Astrocyte (in vitro differentiated cells and primary cell): ENCODE data around the gene SLC36A2. TPM values are rescaled to one million over a fixed set of nuclear protein-coding genes. Genes with fewer than 3 reads are reported as not detected.

Experiments used
- DNase-seq: peaks from one replicate; pipeline ENCODE4 v3.0.0-alpha.2; 2010; ENCODE audit warnings: low read depth
- FAIRE-seq: peaks from 2 replicates; lab custom pipeline; 2011; peaks lifted over from hg19 to GRCh38; lab: Jason Lieb, UNC
- H2AFZ ChIP-seq: 2 replicates; pipeline ENCODE4 v1.6.0; 2012; ENCODE audit warnings: low read depth, low read length, inconsistent platforms
- H3K27ac ChIP-seq: 2 replicates; pipeline ENCODE4 v1.5.1; 2011; ENCODE audit warnings: low read depth, low read length, inconsistent platforms
- H3K27me3 ChIP-seq: 2 replicates; pipeline ENCODE4 v1.6.0; 2011; ENCODE audit warnings: low read length, inconsistent platforms; ENCODE audit not compliant: insufficient read depth
- H3K36me3 ChIP-seq: 2 replicates; pipeline ENCODE4 v1.5.1; 2011; ENCODE audit warnings: low read length, inconsistent platforms; ENCODE audit not compliant: insufficient read depth
- H3K4me1 ChIP-seq: 2 replicates; pipeline ENCODE4 v1.5.1; 2011; ENCODE audit warnings: low read length, inconsistent platforms; ENCODE audit not compliant: insufficient read depth
- H3K4me2 ChIP-seq: 2 replicates; pipeline ENCODE4 v1.6.0; 2012; ENCODE audit warnings: low read length, inconsistent platforms
- H3K4me3 ChIP-seq: 2 replicates; pipeline ENCODE4 v1.5.1; 2011; ENCODE audit warnings: low read depth, mild to moderate bottlenecking, low read length, inconsistent platforms; ENCODE audit not compliant: insufficient read depth
- H3K79me2 ChIP-seq: 2 replicates; pipeline ENCODE4 v1.6.0; 2012; ENCODE audit warnings: mild to moderate bottlenecking, low read length, inconsistent platforms; ENCODE audit not compliant: insufficient read depth
- H3K9ac ChIP-seq: 2 replicates; pipeline ENCODE4 v1.6.0; 2012; ENCODE audit warnings: mild to moderate bottlenecking, low read length, inconsistent platforms
- H3K9me3 ChIP-seq: 2 replicates; pipeline ENCODE4 v1.5.1; 2012; ENCODE audit warnings: low read depth, mild to moderate bottlenecking, low read length, inconsistent platforms; ENCODE audit not compliant: insufficient read depth
- H4K20me1 ChIP-seq: 2 replicates; pipeline ENCODE4 v1.6.0; 2012; ENCODE audit warnings: low read length, inconsistent platforms; ENCODE audit not compliant: insufficient read depth
- H3K27ac Mint-ChIP-seq: one replicate; pipeline ENCODE4 v1.8.0; 2021; ENCODE audit warnings: mild to moderate bottlenecking, mixed read lengths; ENCODE audit not compliant: unreplicated experiment
- H3K27me3 Mint-ChIP-seq: one replicate; pipeline ENCODE4 v1.8.0; 2021; ENCODE audit warnings: low read depth, mixed read lengths; ENCODE audit not compliant: unreplicated experiment
- H3K36me3 Mint-ChIP-seq: one replicate; pipeline ENCODE4 v1.8.0; 2021; ENCODE audit warnings: low read depth, mixed read lengths; ENCODE audit not compliant: unreplicated experiment
- H3K4me1 Mint-ChIP-seq: one replicate; pipeline ENCODE4 v1.8.0; 2021; ENCODE audit warnings: low read depth, mixed read lengths; ENCODE audit not compliant: unreplicated experiment
- H3K4me3 Mint-ChIP-seq: one replicate; pipeline ENCODE4 v1.8.0; 2021; ENCODE audit warnings: mild to moderate bottlenecking, moderate library complexity, mixed read lengths; ENCODE audit not compliant: unreplicated experiment
- H3K9me3 Mint-ChIP-seq: one replicate; pipeline ENCODE4 v1.8.0; 2021; ENCODE audit warnings: mild to moderate bottlenecking, mixed read lengths; ENCODE audit not compliant: unreplicated experiment
- EZH2 ChIP-seq: IDR thresholded peaks from 2 replicates; pipeline ENCODE4 v1.6.1; 2012; ENCODE audit warnings: mild to moderate bottlenecking, low read length, inconsistent platforms; ENCODE audit not compliant: insufficient read depth
- total RNA-seq: library from RNA; stranded (reverse); gene quantifications from 2 replicates; pipeline ENCODE4 v1.2.1, GENCODE V29; 2021
- TF ChIP-seq, protein P1 (sequence below): IDR thresholded peaks from 2 replicates; pipeline ENCODE4 v1.5.1; 2011; ENCODE audit warnings: low read depth, mild to moderate bottlenecking, inconsistent platforms, low read length, moderate library complexity; ENCODE audit not compliant: insufficient read depth

SLC36A2 gene
- total RNA-seq, 1 donor from 2014 or later: not detected

DNA sequence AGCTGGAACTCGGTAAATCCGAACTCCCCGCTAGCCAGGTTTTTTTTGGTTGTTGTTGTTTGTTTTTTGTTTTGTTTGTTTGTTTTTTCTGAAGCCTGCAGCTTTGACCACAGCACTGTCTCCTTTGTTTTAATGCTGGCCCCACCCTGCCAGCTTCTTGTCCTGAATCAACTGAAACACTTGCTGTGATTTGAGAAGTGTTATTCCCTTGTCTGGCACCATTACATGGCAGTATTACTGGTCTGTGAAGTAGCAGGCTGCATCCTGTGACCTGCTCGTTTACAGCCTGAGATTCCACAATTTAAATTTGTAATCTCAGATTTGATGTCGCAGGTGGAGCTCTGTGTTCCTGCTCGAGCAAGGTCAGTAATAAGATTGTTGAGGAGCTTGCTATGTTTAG lies 1.4 kb upstream of the SLC36A2 start:
- H2AFZ ChIP-seq: no peak overlapping the region
- no peaks in the 10 kb centered on the region for H4K20me1 ChIP-seq
- no peak overlapping the region for H3K9ac ChIP-seq
- no peak overlapping the region for H3K4me3 Mint-ChIP-seq
- H3K27me3 ChIP-seq: peaks cover 8% of the 10 kb centered on the region
- no peak for DNase-seq
- no peaks in the 10 kb centered on the region for H3K79me2 ChIP-seq
- TF ChIP-seq EZH2: no peak
- TF ChIP-seq, protein P1, sequence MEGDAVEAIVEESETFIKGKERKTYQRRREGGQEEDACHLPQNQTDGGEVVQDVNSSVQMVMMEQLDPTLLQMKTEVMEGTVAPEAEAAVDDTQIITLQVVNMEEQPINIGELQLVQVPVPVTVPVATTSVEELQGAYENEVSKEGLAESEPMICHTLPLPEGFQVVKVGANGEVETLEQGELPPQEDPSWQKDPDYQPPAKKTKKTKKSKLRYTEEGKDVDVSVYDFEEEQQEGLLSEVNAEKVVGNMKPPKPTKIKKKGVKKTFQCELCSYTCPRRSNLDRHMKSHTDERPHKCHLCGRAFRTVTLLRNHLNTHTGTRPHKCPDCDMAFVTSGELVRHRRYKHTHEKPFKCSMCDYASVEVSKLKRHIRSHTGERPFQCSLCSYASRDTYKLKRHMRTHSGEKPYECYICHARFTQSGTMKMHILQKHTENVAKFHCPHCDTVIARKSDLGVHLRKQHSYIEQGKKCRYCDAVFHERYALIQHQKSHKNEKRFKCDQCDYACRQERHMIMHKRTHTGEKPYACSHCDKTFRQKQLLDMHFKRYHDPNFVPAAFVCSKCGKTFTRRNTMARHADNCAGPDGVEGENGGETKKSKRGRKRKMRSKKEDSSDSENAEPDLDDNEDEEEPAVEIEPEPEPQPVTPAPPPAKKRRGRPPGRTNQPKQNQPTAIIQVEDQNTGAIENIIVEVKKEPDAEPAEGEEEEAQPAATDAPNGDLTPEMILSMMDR: no peak
- H3K4me1 ChIP-seq: no peaks in the 10 kb centered on the region
- H3K27ac ChIP-seq: no peak overlapping the region
- peaks cover 28% of the 10 kb centered on the region for H3K27me3 Mint-ChIP-seq
- FAIRE-seq: no peak
- no peaks in the 10 kb centered on the region for H3K36me3 ChIP-seq
- no peaks in the 10 kb centered on the region for H3K9me3 ChIP-seq
- H3K36me3 Mint-ChIP-seq: no peaks in the 10 kb centered on the region
- H3K9me3 Mint-ChIP-seq: no peaks in the 10 kb centered on the region
- no peak overlapping the region for H3K27ac Mint-ChIP-seq
- no peak overlapping the region for H3K4me3 ChIP-seq
- no peaks in the 10 kb centered on the region for H3K4me1 Mint-ChIP-seq
- no peak overlapping the region for H3K4me2 ChIP-seq

DNA sequence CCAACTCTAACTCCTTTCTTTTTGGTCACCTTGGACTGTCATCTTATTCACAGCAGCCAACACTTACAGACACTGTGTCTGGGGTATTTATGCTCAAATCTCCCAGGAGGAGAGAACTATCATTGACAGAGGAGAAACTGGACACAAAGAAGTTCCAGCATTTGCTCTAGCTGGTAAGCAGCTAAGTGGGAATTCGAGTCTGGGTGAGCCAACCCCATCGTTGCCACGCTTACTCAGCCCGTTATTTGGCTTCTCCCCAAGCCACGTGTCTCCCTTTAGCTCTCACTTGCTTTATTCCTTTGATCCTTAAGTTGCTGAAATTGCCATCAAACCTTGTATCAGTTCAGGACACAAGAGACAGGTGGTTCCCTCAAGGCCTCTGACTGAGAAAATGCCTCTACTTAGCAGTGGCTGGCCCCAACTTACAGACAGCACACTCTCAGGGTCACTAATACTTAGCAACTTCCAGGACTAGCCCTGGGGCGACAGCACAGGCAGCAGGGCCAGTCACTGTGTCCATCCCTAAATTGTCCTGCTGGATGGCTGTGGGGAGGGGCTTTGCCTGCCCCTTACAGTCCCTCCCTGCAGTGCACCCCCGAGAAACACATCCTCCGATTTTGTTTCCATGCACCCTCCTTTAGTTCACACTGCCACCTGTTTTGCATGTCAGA lies 1.4 kb downstream of the SLC36A2 start:
- Histone ChIP-seq H3K9ac (no peak overlapping the region), H3K79me2 (no peaks in the 10 kb centered on the region), H3K4me3 (no peak overlapping the region), H3K27me3 (peaks cover 9% of the 10 kb centered on the region), H3K9me3 (no peaks in the 10 kb centered on the region), H2AFZ (no peak overlapping the region), H3K27ac (no peak overlapping the region), H4K20me1 (no peaks in the 10 kb centered on the region), H3K36me3 (no peaks in the 10 kb centered on the region), H3K4me1 (no peaks in the 10 kb centered on the region), H3K4me2 (no peak overlapping the region)
- H3K4me1 Mint-ChIP-seq: no peaks in the 10 kb centered on the region
- TF ChIP-seq EZH2: no peak
- TF ChIP-seq, protein P1: no peak
- DNase-seq: peak; percentile 10
- peaks cover 49% of the 10 kb centered on the region for H3K27me3 Mint-ChIP-seq
- H3K36me3 Mint-ChIP-seq: no peaks in the 10 kb centered on the region
- H3K27ac Mint-ChIP-seq: no peak overlapping the region
- no peak for FAIRE-seq
- H3K4me3 Mint-ChIP-seq: no peak overlapping the region
- peaks cover 7% of the 10 kb centered on the region for H3K9me3 Mint-ChIP-seq

DNA sequence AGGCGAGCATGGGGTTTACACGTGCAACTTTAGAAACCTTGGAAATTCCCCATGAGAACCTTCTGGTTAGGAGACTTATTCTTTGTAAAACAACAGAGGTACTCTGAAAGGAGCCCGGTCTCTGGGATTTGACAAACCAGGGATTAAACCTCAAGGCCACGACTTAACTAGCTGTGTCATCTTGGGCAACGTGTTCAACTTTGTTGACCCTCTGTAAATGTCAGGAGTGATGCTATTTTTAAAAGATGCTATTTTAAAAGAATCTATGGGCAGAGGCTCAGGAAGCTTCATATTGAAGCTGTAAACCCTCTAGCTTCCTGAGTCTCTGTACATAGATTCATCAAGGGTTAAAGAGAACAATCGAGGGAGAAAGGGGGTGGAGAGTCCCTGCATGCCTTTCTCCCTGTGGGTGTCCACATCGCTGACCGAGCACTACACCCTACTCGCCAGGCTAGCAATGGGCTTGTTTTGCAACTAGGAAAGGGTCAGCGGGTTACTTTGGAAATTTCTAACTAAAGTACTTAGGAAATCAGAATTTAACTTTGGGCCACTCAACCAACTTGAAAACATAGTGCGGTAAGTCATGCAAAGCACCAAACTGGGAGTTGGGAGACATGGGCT lies 2.1 kb downstream of the SLC36A2 start:
- Histone ChIP-seq H3K79me2 (no peaks in the 10 kb centered on the region), H4K20me1 (no peaks in the 10 kb centered on the region), H3K4me3 (no peak overlapping the region), H3K4me1 (no peaks in the 10 kb centered on the region), H2AFZ (no peak overlapping the region), H3K36me3 (no peaks in the 10 kb centered on the region), H3K9me3 (no peaks in the 10 kb centered on the region), H3K27ac (no peak overlapping the region), H3K27me3 (peaks cover 9% of the 10 kb centered on the region), H3K4me2 (no peak overlapping the region), H3K9ac (no peak overlapping the region)
- peaks cover 52% of the 10 kb centered on the region for H3K27me3 Mint-ChIP-seq
- TF ChIP-seq EZH2: no peak
- TF ChIP-seq, protein P1: no peak
- no peak for FAIRE-seq
- H3K36me3 Mint-ChIP-seq: no peaks in the 10 kb centered on the region
- no peak for DNase-seq
- no peak overlapping the region for H3K27ac Mint-ChIP-seq
- H3K4me1 Mint-ChIP-seq: no peaks in the 10 kb centered on the region
- peaks cover 7% of the 10 kb centered on the region for H3K9me3 Mint-ChIP-seq
- no peak overlapping the region for H3K4me3 Mint-ChIP-seq
